ENCODE results near the gene HMGN5. TPM values are rescaled to one million over a fixed set of nuclear protein-coding genes. Genes with fewer than 3 reads are reported as not detected.

Gene HMGN5
- polyA plus RNA-seq, 1 of the 3 experiments (the other 2 are of a cell fraction), result 1.5 TPM

- no peaks in the 10 kb centered on the region for H3K9me2 ChIP-seq
- 43% methylated on average over 2 of the region's 2 CpGs for WGBS (ENCODE audit: low lambda C conversion rate)
- H3K79me2 ChIP-seq (ENCODE audit: insufficient read depth), result no peaks in the 10 kb centered on the region
- H3K9me3 ChIP-seq, result no peaks in the 10 kb centered on the region
- no peaks in the 10 kb centered on the region for H3K36me3 ChIP-seq (replicated peaks in 1 of 2; ENCODE audit: control insufficient read depth in 1 of 2, insufficient read depth in 2 of 2, low read length in 1 of 2)
- no peak for TF ChIP-seq TEAD4 (IDR thresholded peaks at IDR 0.05; ENCODE audit: borderline replicate concordance, insufficient read depth)
- H3K9ac ChIP-seq, result no peak overlapping the region
- H3K4me1 ChIP-seq (ENCODE audit: control insufficient read depth in 1 of 2, insufficient read depth in 2 of 2, low read depth in 1 of 2, low read length in 1 of 2), result no peaks in the 10 kb centered on the region
- no peak overlapping the region for H3K4me3 ChIP-seq (ENCODE audit: low read depth in 2 of 2, low read length in 1 of 2)
- no peaks in the 10 kb centered on the region for H3K27me3 ChIP-seq (ENCODE audit: insufficient read depth)
- no peaks in the 10 kb centered on the region for H3F3A ChIP-seq (replicated peaks; ENCODE audit: insufficient read depth)
- no peak overlapping the region for H3K4me2 ChIP-seq
- no peak for DNase-seq
- POLR2A ChIA-PET, result no interaction called here
- no peak overlapping the region for H3K27ac ChIP-seq (ENCODE audit: low read depth in 2 of 2, low read length in 1 of 2)
- H2AFZ ChIP-seq (ENCODE audit: low read depth), result no peak overlapping the region
- no peaks in the 10 kb centered on the region for H4K20me1 ChIP-seq (ENCODE audit: insufficient read depth)
- CTCF ChIA-PET, result interaction anchor here (0.6 to 1.4 kb wide), 13 partner anchors 9 to 86 kb away, joined by 3 to 6 read pairs (median 4); no protein-coding TSS in a partner anchor
Observed at GRCh38 chrX:81195259-81195658, 6.5 kb downstream of the HMGN5 start.

- H3K4me1 ChIP-seq (ENCODE audit: control insufficient read depth in 1 of 2, insufficient read depth in 2 of 2, low read depth in 1 of 2, low read length in 1 of 2), result no peaks in the 10 kb centered on the region
- no peaks in the 10 kb centered on the region for H4K20me1 ChIP-seq (ENCODE audit: insufficient read depth)
- H3K9ac ChIP-seq, result no peak overlapping the region
- peak; percentile 40 for TF ChIP-seq RAD21 (IDR thresholded peaks at IDR 0.05; ENCODE audit: low read length)
- 0 out of 2 replicates have a peak, but pooled peaks have one; percentile 14 for TF ChIP-seq SMC3 (IDR thresholded peaks at IDR 0.05; ENCODE audit: low read depth, low read length)
- TF ChIP-seq CTCF (IDR thresholded peaks at IDR 0.05), result peak; percentile 62
- no peak for TF ChIP-seq RFX5 (IDR thresholded peaks at IDR 0.05; ENCODE audit: low read length)
- no peaks in the 10 kb centered on the region for H3K27me3 ChIP-seq (ENCODE audit: insufficient read depth)
- no peak overlapping the region for H3K4me3 ChIP-seq (ENCODE audit: low read depth in 2 of 2, low read length in 1 of 2)
- H3K27ac ChIP-seq (ENCODE audit: low read depth in 2 of 2, low read length in 1 of 2), result no peak overlapping the region
- ChIA-PET CTCF (interaction anchor here (0.8 to 1.6 kb wide), 5 partner anchors 9 to 203 kb away, joined by 3 to 6 read pairs (median 4); no protein-coding TSS in a partner anchor), POLR2A (no interaction called here)
- DNase-seq, result no peak
- no peak overlapping the region for H2AFZ ChIP-seq (ENCODE audit: low read depth)
- H3K9me2 ChIP-seq, result no peaks in the 10 kb centered on the region
- no peaks in the 10 kb centered on the region for H3F3A ChIP-seq (replicated peaks; ENCODE audit: insufficient read depth)
- no peak overlapping the region for H3K4me2 ChIP-seq
- H3K9me3 ChIP-seq, result no peaks in the 10 kb centered on the region
- H3K36me3 ChIP-seq (replicated peaks in 1 of 2; ENCODE audit: control insufficient read depth in 1 of 2, insufficient read depth in 2 of 2, low read length in 1 of 2), result no peaks in the 10 kb centered on the region
- 4% methylated on average over 1 of the region's 1 CpG for WGBS (ENCODE audit: low lambda C conversion rate)
- no peaks in the 10 kb centered on the region for H3K79me2 ChIP-seq (ENCODE audit: insufficient read depth)
Observed at GRCh38 chrX:81174286-81174685, 27.4 kb downstream of the HMGN5 start.

- 0% methylated on average over 3 of the region's 3 CpGs for WGBS (ENCODE audit: low lambda C conversion rate)
- H3K9ac ChIP-seq, result no peak overlapping the region
- H3K9me3 ChIP-seq, result no peaks in the 10 kb centered on the region
- H3K27ac ChIP-seq (ENCODE audit: low read depth in 2 of 2, low read length in 1 of 2), result no peak overlapping the region
- H3K4me1 ChIP-seq (ENCODE audit: control insufficient read depth in 1 of 2, insufficient read depth in 2 of 2, low read depth in 1 of 2, low read length in 1 of 2), result no peaks in the 10 kb centered on the region
- no peaks in the 10 kb centered on the region for H3K9me2 ChIP-seq
- no peaks in the 10 kb centered on the region for H3K36me3 ChIP-seq (replicated peaks in 1 of 2; ENCODE audit: control insufficient read depth in 1 of 2, insufficient read depth in 2 of 2, low read length in 1 of 2)
- H3K27me3 ChIP-seq (ENCODE audit: insufficient read depth), result no peaks in the 10 kb centered on the region
- POLR2A ChIA-PET, result no interaction called here
- CTCF ChIA-PET, result interaction anchor here (1.1 kb wide), 1 partner anchor 27 kb away, joined by 3 read pairs; no protein-coding TSS in a partner anchor
- H4K20me1 ChIP-seq (ENCODE audit: insufficient read depth), result no peaks in the 10 kb centered on the region
- H3K4me2 ChIP-seq, result no peak overlapping the region
- H3F3A ChIP-seq (replicated peaks; ENCODE audit: insufficient read depth), result no peaks in the 10 kb centered on the region
- no peak for DNase-seq
- H3K79me2 ChIP-seq (ENCODE audit: insufficient read depth), result no peaks in the 10 kb centered on the region
- H3K4me3 ChIP-seq (ENCODE audit: low read depth in 2 of 2, low read length in 1 of 2), result no peak overlapping the region
- H2AFZ ChIP-seq (ENCODE audit: low read depth), result no peak overlapping the region
- TF ChIP-seq NRF1 (IDR thresholded peaks at IDR 0.05; ENCODE audit: low read depth, low read length) (no peak), EP300 (IDR thresholded peaks at IDR 0.05; ENCODE audit: borderline replicate concordance in 1 of 2, low read depth in 1 of 2, low read length in 1 of 2) (no peak), SIN3A (IDR thresholded peaks at IDR 0.05; ENCODE audit: borderline replicate concordance, low read depth, low read length) (no peak), FOSL2 (IDR thresholded peaks at IDR 0.05; ENCODE audit: borderline replicate concordance, low read depth) (no peak), GATA2 (CRISPR knock-in tag; IDR thresholded peaks at IDR 0.05) (no peak), YY1 (IDR thresholded peaks at IDR 0.05; ENCODE audit: low read depth) (no peak), CTCF (IDR thresholded peaks at IDR 0.05) (no peak), ELF1 (IDR thresholded peaks at IDR 0.05) (no peak), REST (IDR thresholded peaks at IDR 0.05; ENCODE audit: low read depth, low read length) (no peak), FOXM1 (IDR thresholded peaks at IDR 0.05; ENCODE audit: low read depth) (no peak), NFIC (IDR thresholded peaks at IDR 0.05; ENCODE audit: borderline replicate concordance) (no peak), TCF12 (IDR thresholded peaks at IDR 0.05) (no peak)
Observed at GRCh38 chrX:81168391-81168790, 33.3 kb downstream of the HMGN5 start.

Measured in SK-N-SH (cell line).